Cardiac muscle cell (in vitro differentiated cells and primary cell): ENCODE measurements around the gene TRIM40. TPM values are rescaled to one million over a fixed set of nuclear protein-coding genes. Genes with fewer than 3 reads are reported as not detected.

Source experiments
- DNase-seq, 2 donors: peaks; one replicate each; pipeline versions ENCODE4 v3.0.0 to v3.0.0-alpha.2; 2010 to 2017; ENCODE audit warnings: low read depth in 1 of 2, low spot score in 1 of 2
- H3K27ac ChIP-seq: fragments of 200-600 bp; sonication (generic); 2 replicates; pipeline ENCODE4 v1.5.1; 2016
- H3K27me3 ChIP-seq: fragments of 200-600 bp; sonication (generic); 2 replicates; pipeline ENCODE4 v1.6.0; 2016; ENCODE audit warnings: control low read depth
- H3K36me3 ChIP-seq: fragments of 200-600 bp; sonication (generic); 2 replicates; pipeline ENCODE4 v1.5.1; 2016; ENCODE audit warnings: control low read depth
- H3K4me1 ChIP-seq: fragments of 200-600 bp; sonication (generic); 2 replicates; pipeline ENCODE4 v1.8.1; 2017; ENCODE audit warnings: low read depth, mild to moderate bottlenecking, mixed run types
- H3K4me3 ChIP-seq: fragments of 200-600 bp; sonication (generic); 2 replicates; pipeline ENCODE4 v1.5.1; 2016; ENCODE audit warnings: mild to moderate bottlenecking
- H3K9me3 ChIP-seq: fragments of 200-600 bp; sonication (generic); 2 replicates; pipeline ENCODE4 v1.5.1; 2017; ENCODE audit warnings: low read depth, mild to moderate bottlenecking, control low read depth
- polyA plus RNA-seq: library from polyadenylated mRNA; unstranded; fragments of >200 nt; fragmentation: Nextera tagmentation; extraction: Ambion mirVana; gene quantifications from 2 replicates; pipeline ENCODE4 v1.2.1, GENCODE V29; 2016
- total RNA-seq: library from RNA; depleted of rRNA; stranded (reverse); fragments of >200 nt; gene quantifications from 2 replicates; pipeline ENCODE4 v1.2.3, GENCODE V29; 2016
- TF ChIP-seq, protein P1 (sequence below): IDR thresholded peaks from 2 replicates; pipeline ENCODE4 v1.5.1; 2012; ENCODE audit warnings: low read depth, mild to moderate bottlenecking, low read length

The TRIM40 gene
- total and polyA plus RNA-seq, 2 experiments from 2014 or later: not detected

DNA sequence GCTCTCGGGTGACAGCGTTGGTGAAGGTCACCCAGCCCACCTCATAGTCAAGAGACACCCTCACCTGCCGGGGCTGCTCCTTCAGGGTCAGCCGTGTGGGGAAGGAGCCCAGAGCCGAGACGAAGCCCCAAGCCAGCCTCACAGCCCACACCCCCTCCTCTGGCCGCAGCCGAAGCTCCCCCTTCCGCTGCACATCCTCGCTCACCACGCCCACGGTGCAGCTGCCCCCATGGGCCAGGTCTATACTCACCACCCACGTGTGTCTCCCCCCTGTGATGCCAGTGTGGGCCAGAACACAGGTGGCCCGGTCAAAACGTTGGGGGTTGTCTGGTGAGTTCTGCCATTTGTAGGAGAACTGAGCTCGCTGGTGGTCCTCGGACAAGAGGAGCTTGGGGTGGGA, 18.1 kb downstream of the TRIM40 start:
- Histone ChIP-seq H3K27me3 (peaks cover 60% of the 10 kb centered on the region), H3K4me1 (no peaks in the 10 kb centered on the region), H3K36me3 (no peaks in the 10 kb centered on the region), H3K9me3 (no peaks in the 10 kb centered on the region), H3K4me3 (no peak overlapping the region), H3K27ac (no peak overlapping the region)
- no peak for DNase-seq
- TF ChIP-seq, protein P1, sequence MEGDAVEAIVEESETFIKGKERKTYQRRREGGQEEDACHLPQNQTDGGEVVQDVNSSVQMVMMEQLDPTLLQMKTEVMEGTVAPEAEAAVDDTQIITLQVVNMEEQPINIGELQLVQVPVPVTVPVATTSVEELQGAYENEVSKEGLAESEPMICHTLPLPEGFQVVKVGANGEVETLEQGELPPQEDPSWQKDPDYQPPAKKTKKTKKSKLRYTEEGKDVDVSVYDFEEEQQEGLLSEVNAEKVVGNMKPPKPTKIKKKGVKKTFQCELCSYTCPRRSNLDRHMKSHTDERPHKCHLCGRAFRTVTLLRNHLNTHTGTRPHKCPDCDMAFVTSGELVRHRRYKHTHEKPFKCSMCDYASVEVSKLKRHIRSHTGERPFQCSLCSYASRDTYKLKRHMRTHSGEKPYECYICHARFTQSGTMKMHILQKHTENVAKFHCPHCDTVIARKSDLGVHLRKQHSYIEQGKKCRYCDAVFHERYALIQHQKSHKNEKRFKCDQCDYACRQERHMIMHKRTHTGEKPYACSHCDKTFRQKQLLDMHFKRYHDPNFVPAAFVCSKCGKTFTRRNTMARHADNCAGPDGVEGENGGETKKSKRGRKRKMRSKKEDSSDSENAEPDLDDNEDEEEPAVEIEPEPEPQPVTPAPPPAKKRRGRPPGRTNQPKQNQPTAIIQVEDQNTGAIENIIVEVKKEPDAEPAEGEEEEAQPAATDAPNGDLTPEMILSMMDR: no peak

DNA sequence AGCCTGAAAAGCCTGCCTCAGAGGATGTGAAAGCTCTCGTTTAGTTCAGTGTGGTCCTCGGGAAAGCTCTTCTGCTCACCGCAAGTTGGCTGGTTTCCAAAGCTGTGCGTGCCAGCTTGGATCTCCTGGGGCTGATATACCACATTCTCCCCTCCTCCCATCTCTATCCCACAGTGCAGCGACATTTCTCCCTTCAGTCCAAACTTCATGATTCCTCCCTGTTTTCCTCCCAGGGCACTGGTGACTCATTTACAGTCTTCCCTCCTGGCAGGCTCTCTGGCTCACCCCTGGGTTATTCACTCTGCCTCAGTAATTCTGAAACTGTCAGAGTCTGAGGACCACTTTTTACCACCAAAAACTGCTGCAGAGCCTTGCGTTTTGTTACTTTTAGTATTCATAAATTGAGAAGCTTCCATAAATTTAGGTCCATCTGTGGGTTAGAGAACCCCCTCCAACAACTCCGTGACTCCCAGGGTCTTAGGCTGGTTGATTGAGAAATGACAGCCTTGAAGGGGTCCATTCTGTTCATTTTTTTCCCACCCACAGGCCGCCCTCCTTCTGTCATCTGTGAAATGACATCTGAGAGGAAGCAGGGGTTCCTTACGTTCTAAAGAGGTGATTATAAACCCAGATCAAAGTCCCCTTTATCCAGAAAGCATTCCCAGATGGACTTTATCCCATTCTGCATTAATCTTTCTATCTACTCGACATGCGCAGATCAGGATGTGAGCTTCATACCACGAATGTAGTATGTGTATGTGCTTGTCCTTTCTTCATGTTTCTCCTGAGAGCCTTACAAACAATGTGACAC, 19.0 kb downstream of the TRIM40 start:
- no peaks in the 10 kb centered on the region for H3K36me3 ChIP-seq
- DNase-seq: peak in 1 of 2 donors; percentile 85

DNA sequence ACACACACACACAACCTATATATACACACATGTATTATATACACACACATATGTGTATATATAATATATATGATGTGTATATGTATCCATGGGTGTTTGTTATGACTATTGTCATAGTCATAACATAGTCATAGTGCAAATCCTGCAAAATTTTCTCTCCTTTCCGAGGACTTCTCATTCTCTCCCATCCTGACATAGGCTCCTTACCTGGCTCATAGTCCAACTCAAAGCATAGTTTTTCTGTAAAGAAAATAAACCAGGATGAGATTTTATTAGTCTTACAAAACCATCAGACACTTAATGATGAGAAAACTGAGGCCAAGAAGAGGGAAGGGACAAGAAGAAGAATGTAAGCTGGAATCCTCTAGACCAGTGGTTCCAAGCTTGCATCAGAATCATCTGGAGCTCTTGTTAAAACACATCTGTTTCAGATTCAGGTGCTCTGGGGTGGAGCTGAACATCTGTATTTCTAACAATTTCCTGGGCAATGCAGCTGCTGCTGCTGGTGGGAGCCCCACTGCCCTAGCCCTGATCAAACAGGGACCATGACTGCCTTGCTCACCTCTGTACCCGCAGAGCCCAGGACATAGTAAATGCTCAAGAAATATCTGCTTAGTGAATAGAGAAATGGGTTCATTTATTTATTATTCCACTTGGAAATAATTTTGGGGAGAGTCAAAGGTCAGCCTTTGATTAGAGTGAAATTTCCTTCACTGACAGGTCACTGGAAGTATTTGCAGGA, 19.8 kb downstream of the TRIM40 start:
- no peak overlapping the region for H3K4me3 ChIP-seq
- H3K4me1 ChIP-seq: no peaks in the 10 kb centered on the region
- H3K36me3 ChIP-seq: no peaks in the 10 kb centered on the region
- peaks cover 65% of the 10 kb centered on the region for H3K27me3 ChIP-seq
- no peak for DNase-seq
- TF ChIP-seq, protein P1: no peak
- H3K27ac ChIP-seq: no peak overlapping the region
- H3K9me3 ChIP-seq: no peaks in the 10 kb centered on the region

More for the DNA sequence above, 19.0 kb downstream of the TRIM40 start:
- no peaks in the 10 kb centered on the region for H3K4me1 ChIP-seq
- no peak overlapping the region for H3K4me3 ChIP-seq
- no peak overlapping the region for H3K27ac ChIP-seq
- no peaks in the 10 kb centered on the region for H3K9me3 ChIP-seq
- peaks cover 69% of the 10 kb centered on the region for H3K27me3 ChIP-seq
- TF ChIP-seq, protein P1: no peak

DNA sequence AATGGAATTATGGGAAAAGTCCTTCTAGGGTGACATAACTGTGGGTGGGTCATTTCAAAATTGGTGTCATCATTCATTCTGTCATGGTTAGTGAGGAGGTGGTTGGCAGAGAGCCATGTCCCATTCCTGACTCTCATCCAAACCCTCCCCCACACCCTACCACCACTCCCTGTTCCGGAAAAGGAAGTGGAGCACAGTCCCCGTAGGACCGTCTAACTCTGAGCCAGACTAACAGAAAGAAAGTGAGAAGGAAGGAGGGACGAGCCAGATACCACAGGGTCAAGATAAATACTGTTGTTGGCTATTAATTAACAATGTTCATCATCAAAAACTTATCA, 20.3 kb downstream of the TRIM40 start:
- peak in 1 of 2 donors; percentile 74 for DNase-seq
- no peaks in the 10 kb centered on the region for H3K4me1 ChIP-seq
- H3K9me3 ChIP-seq: no peaks in the 10 kb centered on the region
- no peaks in the 10 kb centered on the region for H3K36me3 ChIP-seq
- peaks cover 64% of the 10 kb centered on the region for H3K27me3 ChIP-seq
- no peak overlapping the region for H3K27ac ChIP-seq
- no peak overlapping the region for H3K4me3 ChIP-seq
- TF ChIP-seq, protein P1: no peak

DNA sequence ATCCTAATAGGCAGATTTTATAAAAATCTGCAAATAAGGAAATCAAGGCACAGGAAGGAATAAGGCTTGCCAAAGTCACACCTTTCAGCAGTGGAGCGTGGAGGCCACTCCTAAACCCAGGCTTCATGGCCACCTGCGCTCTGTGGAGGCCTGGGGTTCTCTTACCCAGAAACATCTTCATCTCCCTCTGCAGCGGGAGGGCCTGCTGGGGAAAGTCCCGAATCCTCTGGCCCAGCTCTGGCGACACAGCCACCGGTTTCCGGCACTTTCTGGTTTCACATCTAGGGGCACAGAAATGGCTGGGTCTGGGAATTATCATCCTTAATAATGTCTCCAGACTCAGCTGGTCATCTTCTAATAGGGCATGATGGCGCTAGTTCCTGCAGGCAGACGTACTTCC, 20.8 kb downstream of the TRIM40 start:
- Histone ChIP-seq H3K36me3 (no peaks in the 10 kb centered on the region), H3K4me3 (no peak overlapping the region), H3K9me3 (no peaks in the 10 kb centered on the region), H3K4me1 (no peaks in the 10 kb centered on the region), H3K27me3 (peaks cover 64% of the 10 kb centered on the region), H3K27ac (no peak overlapping the region)
- TF ChIP-seq, protein P1: no peak
- no peak for DNase-seq
